IMR-90 (cell line): Measurements from ENCODE around the gene NOSTRIN. TPM values are rescaled to one million over a fixed set of nuclear protein-coding genes. Genes with fewer than 3 reads are reported as not detected.

Experiments
- ATAC-seq: fragments of 200-7000 bp; cut with Tn5 transposase; 2 replicates; pipeline ENCODE4 v1.9.1; 2020; ENCODE audit warnings: low read depth, mild to moderate bottlenecking, moderate library complexity
- BruUV-seq: library from RNA; stranded (reverse); fragments of 400-500 nt; replicated peaks from 2 replicates; lab custom pipeline; 2021; lab: Mats Ljungman, UMichigan
- CTCF ChIA-PET: fragments of 300-600 bp; formaldehyde crosslinking; extraction: SDS; loops from one replicate; lab custom pipeline; 2021; ENCODE audit warnings: antibody characterized with exemption; lab: Yijun Ruan, JAX
- POLR2A ChIA-PET: fragments of 300-600 bp; sonication (Branson Sonifier 250); formaldehyde crosslinking; loops from one replicate; lab custom pipeline; 2022; ENCODE audit warnings: antibody characterized with exemption; ENCODE audit not compliant: unreplicated experiment; lab: Charles Lee
- DNase-seq: peaks from one replicate; pipeline ENCODE4 v3.0.0; 2013
- H2AFZ ChIP-seq: replicated peaks from 2 replicates; pipeline ENCODE3; 2013; ENCODE audit warnings: low read length, mild to moderate bottlenecking; ENCODE audit not compliant: poor library complexity
- H2AK5ac ChIP-seq: 2 replicates; pipeline ENCODE4 v1.6.1; 2013; ENCODE audit warnings: low read depth, low read length, inconsistent platforms
- H2AK9ac ChIP-seq: replicated peaks from 2 replicates; pipeline ENCODE3; 2013; ENCODE audit warnings: mild to moderate bottlenecking, low read depth, low read length, moderate library complexity; ENCODE audit not compliant: poor library complexity
- H2BK120ac ChIP-seq: 2 replicates; pipeline ENCODE4 v1.6.1; 2013; ENCODE audit warnings: low read depth, low read length, inconsistent platforms
- H2BK15ac ChIP-seq: 3 replicates; pipeline ENCODE4 v1.6.1; 2013; ENCODE audit warnings: low read depth, low read length, inconsistent platforms
- H2BK20ac ChIP-seq: 2 replicates; pipeline ENCODE4 v1.6.1; 2013; ENCODE audit warnings: low read depth, mild to moderate bottlenecking, inconsistent platforms, low read length, moderate library complexity
- H2BK5ac ChIP-seq: 2 replicates; pipeline ENCODE4 v1.6.1; 2013; ENCODE audit warnings: mild to moderate bottlenecking, low read depth, low read length, inconsistent platforms; ENCODE audit not compliant: poor library complexity, severe bottlenecking
- H3K14ac ChIP-seq: replicated peaks from 2 replicates; pipeline ENCODE4 v1.6.1; 2013; ENCODE audit warnings: low read depth, low read length, inconsistent platforms
- H3K18ac ChIP-seq: 2 replicates; pipeline ENCODE4 v1.6.1; 2013; ENCODE audit warnings: low read depth, low read length, control low read depth
- H3K23ac ChIP-seq: 2 replicates; pipeline ENCODE4 v1.6.1; 2013; ENCODE audit warnings: low read depth, low read length, inconsistent platforms
- H3K27ac ChIP-seq: 2 replicates; pipeline ENCODE4 v1.5.1; 2013; ENCODE audit warnings: mild to moderate bottlenecking, control low read depth, low read length; ENCODE audit not compliant: insufficient read depth
- H3K27me3 ChIP-seq: 2 replicates; pipeline ENCODE4 v1.6.1; 2013; ENCODE audit warnings: low read length; ENCODE audit not compliant: control insufficient read depth, insufficient read depth
- H3K36me3 ChIP-seq: 2 replicates; pipeline ENCODE4 v1.6.1; 2013; ENCODE audit warnings: low read length, mixed read lengths; ENCODE audit not compliant: control insufficient read depth, insufficient read depth
- H3K4ac ChIP-seq: 2 replicates; pipeline ENCODE4 v1.6.1; 2013; ENCODE audit warnings: low read depth, low read length, inconsistent platforms
- H3K4me1 ChIP-seq: 2 replicates; pipeline ENCODE4 v1.6.1; 2013; ENCODE audit warnings: low read length, mixed read lengths; ENCODE audit not compliant: control insufficient read depth, insufficient read depth
- H3K4me2 ChIP-seq: 2 replicates; pipeline ENCODE4 v1.6.1; 2013; ENCODE audit warnings: low read depth, mild to moderate bottlenecking, control low read depth, low read length, moderate library complexity
- H3K4me3 ChIP-seq: 2 replicates; pipeline ENCODE4 v1.5.1; 2013; ENCODE audit warnings: low read depth, mild to moderate bottlenecking, control low read depth, low read length, moderate library complexity; ENCODE audit not compliant: insufficient read depth
- H3K56ac ChIP-seq: 2 replicates; pipeline ENCODE4 v1.6.1; 2013; ENCODE audit warnings: low read length, inconsistent platforms; ENCODE audit not compliant: insufficient read depth; ENCODE audit errors: extremely low read depth
- H3K79me1 ChIP-seq, 2 experiments: 2 replicates each; pipeline ENCODE4 v1.6.1; 2013; ENCODE audit warnings: low read length in 2 of 2, inconsistent platforms in 1 of 2, low read depth in 1 of 2
- H3K9ac ChIP-seq: 2 replicates; pipeline ENCODE4 v1.6.1; 2013; ENCODE audit warnings: low read depth, low read length, control low read depth
- H3K9me1 ChIP-seq: 2 replicates; pipeline ENCODE4 v1.6.1; 2013; ENCODE audit warnings: low read length, inconsistent platforms; ENCODE audit not compliant: insufficient read depth
- H3K9me3 ChIP-seq: 2 replicates; pipeline ENCODE4 v1.6.1; 2013; ENCODE audit warnings: low read length; ENCODE audit not compliant: control insufficient read depth, insufficient read depth
- H4K20me1 ChIP-seq: 2 replicates; pipeline ENCODE4 v1.6.1; 2013; ENCODE audit warnings: low read length, inconsistent platforms; ENCODE audit not compliant: insufficient read depth
- H4K5ac ChIP-seq: 2 replicates; pipeline ENCODE4 v1.6.1; 2013; ENCODE audit warnings: mild to moderate bottlenecking, low read depth, low read length, control low read depth
- H4K8ac ChIP-seq, 2 experiments: 2 replicates each; pipeline ENCODE4 v1.6.1; 2013; ENCODE audit warnings: low read depth in 2 of 2, low read length in 2 of 2, control low read depth in 1 of 2, inconsistent platforms in 1 of 2
- H4K91ac ChIP-seq: 2 replicates; pipeline ENCODE4 v1.6.1; 2013; ENCODE audit warnings: low read depth, low read length, inconsistent platforms; ENCODE audit not compliant: insufficient read depth
- BHLHE40 ChIP-seq: fragments of 150-350 bp; IDR thresholded peaks from 2 replicates; pipeline ENCODE4 v1.6.1; 2016; ENCODE audit warnings: mild to moderate bottlenecking, low read depth, low read length
- FOS ChIP-seq: fragments of 150-350 bp; IDR thresholded peaks from 2 replicates; pipeline ENCODE4 v1.6.1; 2016; ENCODE audit warnings: low read depth, low read length
- NFE2L2 ChIP-seq: fragments of 150-350 bp; IDR thresholded peaks from 2 replicates; pipeline ENCODE4 v1.6.1; 2016; ENCODE audit warnings: low read depth, mild to moderate bottlenecking, low read length
- POLR2A ChIP-seq: IDR thresholded peaks from 2 replicates; pipeline ENCODE4 v1.6.1; 2012; ENCODE audit warnings: mild to moderate bottlenecking, low read depth, low read length
- RCOR1 ChIP-seq: IDR thresholded peaks from 2 replicates; pipeline ENCODE4 v1.6.1; 2012; ENCODE audit warnings: mild to moderate bottlenecking, low read length, improper control_type of control experiment; ENCODE audit not compliant: insufficient replicate concordance
- RFX5 ChIP-seq: IDR thresholded peaks from 2 replicates; pipeline ENCODE4 v1.8.0; 2012; ENCODE audit warnings: low read depth, mild to moderate bottlenecking, low read length, moderate library complexity
- SMC3 ChIP-seq: fragments of 150-350 bp; IDR thresholded peaks from 2 replicates; pipeline ENCODE4 v1.6.1; 2016; ENCODE audit warnings: low read depth, mild to moderate bottlenecking, antibody characterized with exemption, low read length, moderate library complexity
- WGBS, 2 experiments: methylation state at CpG; one replicate each; pipeline versions ENCODE4 v1.1.5 to v1.1.7; 2013; ENCODE audit warnings: missing lambda C conversion rate in 2 of 2; ENCODE audit not compliant: insufficient read length in 1 of 2; ENCODE audit errors: extremely low coverage in 2 of 2; 5-methylcytosine and 5-hydroxymethylcytosine counted together
- dilution Hi-C: fragments of 300-500 bp; cut with HindIII; formaldehyde crosslinking; loops from one replicate; pipeline ENCODE4 v1.14.3; 2018; ENCODE audit warnings: low sequenced_read_pairs; ENCODE audit not compliant: unreplicated experiment
- in situ Hi-C: fragments of 300-500 bp; cut with MboI; formaldehyde crosslinking; loops from 3 replicates; pipeline ENCODE4 v1.14.3; 2019; ENCODE audit warnings: low sequenced_read_pairs, inconsistent platforms, mixed read lengths
- intact Hi-C: fragments of 100-400 bp; cut with micrococcal nuclease; formaldehyde crosslinking; loops from 2 replicates; pipeline ENCODE4 v1.10.0; 2022
- polyA plus RNA-seq, 3 experiments: library from polyadenylated mRNA; depleted of rRNA; stranded (reverse); fragments of >200 nt; gene quantifications; 2 replicates each; pipeline ENCODE4 v1.2.3, GENCODE V29; 2012; ENCODE audit warnings: low replicate concordance in 1 of 3
- total RNA-seq: library from RNA; depleted of rRNA; stranded (reverse); fragments of >200 nt; gene quantifications from 2 replicates; pipeline ENCODE4 v1.2.3, GENCODE V29; 2012
- TF ChIP-seq, protein P1 (sequence below): conservative IDR thresholded peaks from 2 replicates; pipeline ENCODE4 v1.5.1; 2012; ENCODE audit warnings: mild to moderate bottlenecking, low read depth, low read length, improper control_type of control experiment

NOSTRIN gene
- total and polyA plus RNA-seq, 2 of the 4 experiments (the other 2 are of a cell fraction), result 0.15 to 0.18 TPM

DNA sequence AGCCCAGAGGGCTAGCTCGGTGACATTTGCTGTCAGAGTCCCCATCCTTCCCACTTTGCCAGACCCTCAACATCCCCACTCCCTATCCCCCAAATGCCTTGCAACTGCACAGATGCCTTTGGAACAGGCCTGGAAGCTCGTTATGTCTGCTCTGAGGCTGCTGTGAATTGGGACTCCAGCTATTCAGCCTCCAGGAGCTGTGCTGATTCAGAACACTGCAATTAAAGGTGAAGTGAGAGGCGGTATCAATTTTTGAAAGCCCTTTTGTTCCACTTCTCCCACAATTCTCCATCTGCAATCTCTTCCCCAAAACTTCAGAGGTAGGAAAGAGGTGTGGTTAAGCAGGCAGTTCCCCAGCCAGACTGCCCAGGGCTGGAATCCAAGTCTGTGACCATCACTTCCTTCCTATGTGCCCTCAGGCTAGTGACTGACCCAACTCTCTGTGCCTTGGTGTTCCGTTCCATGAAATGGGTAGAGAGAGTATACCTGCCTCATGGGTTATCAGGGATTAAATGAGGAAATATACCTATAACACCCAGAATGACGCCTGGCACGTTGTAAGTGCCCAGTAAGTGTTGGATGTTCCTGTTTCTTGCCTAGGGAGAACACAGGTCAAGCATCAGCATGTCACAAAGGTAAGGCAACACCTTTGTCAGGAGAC lies 17.5 kb downstream of the NOSTRIN start:
- no peak overlapping the region for H3K4me2 ChIP-seq
- no peak overlapping the region for H3K9ac ChIP-seq
- no peak overlapping the region for H3K56ac ChIP-seq
- H2BK120ac ChIP-seq, result no peak overlapping the region
- no TSS peak for BruUV-seq
- in situ Hi-C loops (no loop called here), intact Hi-C loops (no loop called here), dilution Hi-C loops (no loop called here)
- no peak overlapping the region for H2BK20ac ChIP-seq
- no peak for ATAC-seq
- peaks cover 2% of the 10 kb centered on the region; the same call in 1 of the 2 replicates for H3K4me1 ChIP-seq
- H3K27ac ChIP-seq, result no peak overlapping the region
- no CpG with 5 or more reads among the region's 6 CpGs for WGBS, 2 experiments
- no peak overlapping the region for H2BK5ac ChIP-seq
- no peaks in the 10 kb centered on the region for H3K79me1 ChIP-seq
- no peak overlapping the region for H3K18ac ChIP-seq
- no peaks in the 10 kb centered on the region for H4K20me1 ChIP-seq
- TF ChIP-seq RCOR1 (no peak), BHLHE40 (no peak), NFE2L2 (no peak), POLR2A (no peak), FOS (no peak), SMC3 (no peak), RFX5 (no peak)
- TF ChIP-seq, protein P1, sequence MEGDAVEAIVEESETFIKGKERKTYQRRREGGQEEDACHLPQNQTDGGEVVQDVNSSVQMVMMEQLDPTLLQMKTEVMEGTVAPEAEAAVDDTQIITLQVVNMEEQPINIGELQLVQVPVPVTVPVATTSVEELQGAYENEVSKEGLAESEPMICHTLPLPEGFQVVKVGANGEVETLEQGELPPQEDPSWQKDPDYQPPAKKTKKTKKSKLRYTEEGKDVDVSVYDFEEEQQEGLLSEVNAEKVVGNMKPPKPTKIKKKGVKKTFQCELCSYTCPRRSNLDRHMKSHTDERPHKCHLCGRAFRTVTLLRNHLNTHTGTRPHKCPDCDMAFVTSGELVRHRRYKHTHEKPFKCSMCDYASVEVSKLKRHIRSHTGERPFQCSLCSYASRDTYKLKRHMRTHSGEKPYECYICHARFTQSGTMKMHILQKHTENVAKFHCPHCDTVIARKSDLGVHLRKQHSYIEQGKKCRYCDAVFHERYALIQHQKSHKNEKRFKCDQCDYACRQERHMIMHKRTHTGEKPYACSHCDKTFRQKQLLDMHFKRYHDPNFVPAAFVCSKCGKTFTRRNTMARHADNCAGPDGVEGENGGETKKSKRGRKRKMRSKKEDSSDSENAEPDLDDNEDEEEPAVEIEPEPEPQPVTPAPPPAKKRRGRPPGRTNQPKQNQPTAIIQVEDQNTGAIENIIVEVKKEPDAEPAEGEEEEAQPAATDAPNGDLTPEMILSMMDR, result no peak
- H2AK9ac ChIP-seq, result no peak overlapping the region
- DNase-seq, result no peak
- no peak overlapping the region for H2BK15ac ChIP-seq
- no peak overlapping the region for H3K4me3 ChIP-seq
- H2AK5ac ChIP-seq, result no peak overlapping the region
- CTCF ChIA-PET, result no interaction called here
- H4K5ac ChIP-seq, result no peak overlapping the region
- H4K8ac ChIP-seq, result no peak overlapping the region
- H4K91ac ChIP-seq, result no peak overlapping the region
- H3K36me3 ChIP-seq, result no peaks in the 10 kb centered on the region
- POLR2A ChIA-PET, result no interaction called here
- no peaks in the 10 kb centered on the region for H3K9me3 ChIP-seq
- no peak overlapping the region for H2AFZ ChIP-seq
- no peak overlapping the region for H3K23ac ChIP-seq
- H3K14ac ChIP-seq, result no peak overlapping the region
- H3K4ac ChIP-seq, result no peak overlapping the region
- no peaks in the 10 kb centered on the region for H3K27me3 ChIP-seq
- no peaks in the 10 kb centered on the region for H3K9me1 ChIP-seq
